Coronary artery (tissue), 2 donors: ENCODE results near the gene PKD1L1.

Experiments
- DNase-seq: peaks from one replicate; pipeline ENCODE4 v3.0.0-alpha.2; 2017; ENCODE audit warnings: low spot score
- H3K27ac ChIP-seq, 2 donors: fragments of 200-600 bp; sonication (generic); one replicate each; pipeline ENCODE4 v1.5.1; 2016 to 2019
- H3K4me3 ChIP-seq: fragments of 200-600 bp; sonication (generic); 2 replicates; pipeline ENCODE4 v1.5.1; 2016; ENCODE audit warnings: mild to moderate bottlenecking, moderate library complexity
- TF ChIP-seq, protein P1 (sequence below): fragments of 200-600 bp; sonication (generic); IDR thresholded peaks from one replicate; pipeline ENCODE4 v1.5.1; 2019; ENCODE audit warnings: antibody characterized with exemption

The PKD1L1 gene

DNA sequence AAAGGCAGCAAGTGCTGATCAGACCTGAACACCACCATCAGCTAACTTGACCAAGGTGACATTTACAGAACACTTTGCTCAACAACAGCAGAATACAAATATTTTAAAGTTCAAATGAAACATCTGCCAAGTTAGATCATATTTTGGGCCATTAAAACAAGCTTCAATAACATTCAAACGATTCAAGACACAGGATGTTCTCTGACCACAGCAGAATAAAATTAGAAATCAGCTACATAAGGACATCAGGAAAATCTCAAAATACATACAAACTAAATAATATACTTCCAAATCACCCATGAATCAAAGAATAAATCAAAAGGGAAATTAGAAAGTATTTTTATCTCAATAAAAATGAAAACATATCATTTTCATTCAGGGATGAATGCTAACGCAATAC, 173.0 kb downstream of the PKD1L1 start:
- Histone ChIP-seq H3K4me3 (no peak overlapping the region), H3K27ac (peak overlapping the region; percentile 18 to 43)
- TF ChIP-seq, protein P1, sequence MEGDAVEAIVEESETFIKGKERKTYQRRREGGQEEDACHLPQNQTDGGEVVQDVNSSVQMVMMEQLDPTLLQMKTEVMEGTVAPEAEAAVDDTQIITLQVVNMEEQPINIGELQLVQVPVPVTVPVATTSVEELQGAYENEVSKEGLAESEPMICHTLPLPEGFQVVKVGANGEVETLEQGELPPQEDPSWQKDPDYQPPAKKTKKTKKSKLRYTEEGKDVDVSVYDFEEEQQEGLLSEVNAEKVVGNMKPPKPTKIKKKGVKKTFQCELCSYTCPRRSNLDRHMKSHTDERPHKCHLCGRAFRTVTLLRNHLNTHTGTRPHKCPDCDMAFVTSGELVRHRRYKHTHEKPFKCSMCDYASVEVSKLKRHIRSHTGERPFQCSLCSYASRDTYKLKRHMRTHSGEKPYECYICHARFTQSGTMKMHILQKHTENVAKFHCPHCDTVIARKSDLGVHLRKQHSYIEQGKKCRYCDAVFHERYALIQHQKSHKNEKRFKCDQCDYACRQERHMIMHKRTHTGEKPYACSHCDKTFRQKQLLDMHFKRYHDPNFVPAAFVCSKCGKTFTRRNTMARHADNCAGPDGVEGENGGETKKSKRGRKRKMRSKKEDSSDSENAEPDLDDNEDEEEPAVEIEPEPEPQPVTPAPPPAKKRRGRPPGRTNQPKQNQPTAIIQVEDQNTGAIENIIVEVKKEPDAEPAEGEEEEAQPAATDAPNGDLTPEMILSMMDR: no peak
- DNase-seq: no peak

DNA sequence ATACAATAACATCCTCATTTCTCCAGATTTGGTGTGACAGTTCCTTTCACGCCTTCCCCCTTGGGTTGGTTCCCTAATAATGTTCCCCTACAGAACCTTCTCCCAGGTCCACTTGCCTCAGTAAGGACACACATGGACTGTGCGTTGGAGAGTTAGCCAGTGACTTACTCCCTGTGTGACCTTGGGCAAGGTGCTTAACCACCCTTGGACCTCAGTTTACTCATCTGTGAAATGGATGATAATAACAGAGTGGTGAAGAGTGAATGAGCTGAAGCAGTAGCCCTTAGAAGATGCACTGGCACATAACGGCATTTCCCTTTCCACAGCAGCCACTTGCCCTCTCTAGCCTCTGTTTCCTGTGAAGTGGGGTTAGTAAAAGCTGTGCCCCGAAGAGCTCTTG, 175.8 kb downstream of the PKD1L1 start:
- TF ChIP-seq, protein P1: no peak
- H3K4me3 ChIP-seq: no peak overlapping the region
- DNase-seq: no peak
- peak overlapping the region in 1 of 2 donors; percentile 82 for H3K27ac ChIP-seq

DNA sequence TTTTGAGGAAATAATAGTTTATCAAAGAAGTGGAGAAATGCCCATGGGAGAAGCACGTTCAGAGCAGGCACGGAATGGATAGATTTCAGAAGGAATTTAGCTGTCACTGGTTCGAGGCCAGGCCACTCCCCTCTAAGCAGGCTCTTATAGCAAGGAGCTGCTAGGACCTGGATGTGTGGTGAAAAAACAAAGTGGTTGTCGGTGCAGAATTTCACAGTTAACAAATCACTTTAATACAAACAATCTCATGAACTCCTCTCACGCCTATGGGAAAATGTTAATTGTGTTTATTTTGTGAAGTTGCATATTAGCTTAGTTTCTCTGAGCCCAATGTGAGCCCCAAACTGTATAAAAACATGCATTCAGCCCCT, 176.3 kb downstream of the PKD1L1 start:
- peak overlapping the region; percentile 75 to 82 for H3K27ac ChIP-seq
- TF ChIP-seq, protein P1: no peak
- no peak overlapping the region for H3K4me3 ChIP-seq
- no peak for DNase-seq

DNA sequence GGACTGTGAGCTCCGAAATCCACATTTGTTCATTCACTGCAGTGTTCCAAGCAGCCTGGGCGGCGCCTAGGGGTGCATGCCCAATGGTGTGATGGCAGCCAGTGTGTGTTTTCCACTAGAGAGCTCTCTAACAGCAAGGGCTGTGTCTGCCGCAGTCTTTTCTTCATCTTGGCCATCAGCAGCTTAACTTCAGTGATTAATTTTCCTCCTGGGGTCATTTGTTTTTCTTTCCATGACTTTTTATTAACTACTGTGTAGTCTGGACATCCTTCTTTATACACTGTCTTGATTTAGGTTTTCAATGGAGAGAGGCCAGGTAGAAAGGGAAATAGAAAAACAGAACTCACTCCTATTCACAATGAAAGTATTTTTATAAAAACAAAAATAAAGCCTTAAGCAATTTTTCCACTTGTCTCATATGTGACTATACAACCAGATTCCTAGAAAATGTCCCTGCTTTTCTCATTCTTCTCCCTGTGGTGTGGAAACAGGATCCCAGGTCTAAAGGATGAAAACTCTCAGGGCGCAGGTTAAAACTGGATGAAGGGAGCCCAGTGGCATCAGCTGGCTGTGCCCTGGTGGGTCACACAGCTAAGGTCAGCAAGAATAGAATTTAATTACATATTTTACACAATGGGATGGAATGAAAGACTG, 176.8 kb downstream of the PKD1L1 start:
- H3K4me3 ChIP-seq: no peak overlapping the region
- peak overlapping the region; percentile 75 to 82 for H3K27ac ChIP-seq
- peak; percentile 83 for DNase-seq
- TF ChIP-seq, protein P1: no peak

DNA sequence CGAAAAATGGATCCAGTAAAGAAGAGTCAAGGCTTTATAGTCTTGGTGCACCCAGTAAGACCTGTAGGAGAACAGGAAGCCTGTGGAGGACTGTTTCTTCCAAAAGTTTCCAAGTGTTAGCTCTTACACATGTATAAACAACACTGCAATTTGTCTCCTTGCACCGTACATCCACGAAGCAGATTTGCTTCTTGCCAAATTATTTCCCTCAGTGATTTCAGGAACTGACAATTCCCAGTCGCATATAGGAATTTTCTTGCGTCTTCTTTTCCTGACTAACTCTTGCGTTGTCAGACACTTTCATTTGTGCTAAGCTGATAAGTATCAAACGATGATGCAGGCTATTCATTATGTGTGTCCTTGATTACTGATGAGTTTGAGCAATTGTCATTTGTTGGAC, 182.1 kb downstream of the PKD1L1 start:
- Histone ChIP-seq H3K27ac (no peak overlapping the region), H3K4me3 (no peak overlapping the region)
- no peak for DNase-seq
- TF ChIP-seq, protein P1: no peak

DNA sequence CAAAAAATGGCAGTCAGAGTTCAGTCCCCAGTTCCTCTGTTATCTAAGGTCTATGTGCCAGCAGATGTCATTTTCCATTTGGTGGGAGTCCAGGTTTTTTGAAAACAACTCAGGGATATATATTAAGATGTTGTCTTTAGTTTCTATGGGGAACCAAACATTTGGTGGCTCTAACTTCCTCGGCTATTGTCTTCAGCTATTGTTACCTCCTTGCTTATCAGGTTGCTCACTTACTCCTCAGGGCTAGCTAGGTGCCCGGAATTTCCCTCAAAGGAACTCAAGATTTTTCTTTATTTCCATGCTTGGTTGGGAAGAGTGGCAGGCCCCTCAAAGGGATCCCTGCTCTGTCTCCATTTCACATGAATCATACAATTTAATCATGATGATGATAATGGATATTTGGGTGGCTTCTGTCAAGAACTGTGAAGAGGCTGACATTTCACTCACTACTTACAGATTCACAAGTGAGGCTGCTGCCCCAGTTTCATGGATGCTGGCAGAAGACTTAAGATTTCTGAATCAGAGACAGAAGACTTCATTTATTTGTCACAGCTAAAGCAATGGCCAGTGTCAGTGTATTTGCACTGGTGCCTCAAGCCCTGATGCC, 182.8 kb downstream of the PKD1L1 start:
- TF ChIP-seq, protein P1: no peak
- no peak overlapping the region for H3K27ac ChIP-seq
- no peak for DNase-seq

DNA sequence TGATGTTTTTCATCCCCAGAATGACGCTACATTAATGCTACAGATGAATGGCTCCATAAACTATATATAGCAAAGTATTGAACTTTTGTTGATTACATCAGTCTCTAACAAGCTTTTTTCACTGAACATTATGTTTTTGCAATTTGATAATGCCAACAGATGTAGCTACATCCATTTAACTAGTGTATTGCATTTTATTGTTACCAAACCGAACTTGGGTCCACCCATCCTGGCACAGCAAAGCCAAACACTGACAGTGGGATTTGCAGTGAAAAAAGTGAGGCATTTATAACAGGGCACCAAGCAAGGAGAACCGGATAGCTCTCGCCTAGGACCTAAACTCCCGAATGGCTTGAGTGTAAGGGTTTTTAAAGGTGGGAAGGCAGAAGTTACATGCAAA, 183.5 kb downstream of the PKD1L1 start:
- no peak for DNase-seq
- TF ChIP-seq, protein P1: no peak

More for the DNA sequence above, 182.8 kb downstream of the PKD1L1 start:
- no peak overlapping the region for H3K4me3 ChIP-seq

More for the DNA sequence above, 183.5 kb downstream of the PKD1L1 start:
- Histone ChIP-seq H3K27ac (no peak overlapping the region), H3K4me3 (no peak overlapping the region)
